Transverse colon (tissue), 4 donors: ENCODE results near the gene GSTO1. TPM values are rescaled to one million over a fixed set of nuclear protein-coding genes. Genes with fewer than 3 reads are reported as not detected.

ENCODE experiments used
- DNase-seq: peaks from one replicate; pipeline ENCODE4 v3.0.0-alpha.2; 2019
- H3K27ac ChIP-seq, 4 donors: fragments of 200-600 bp; sonication (generic); 2 replicates each; pipeline ENCODE4 v1.5.1; 2016 to 2018; ENCODE audit warnings: inconsistent platforms in 4 of 4
- H3K27me3 ChIP-seq: fragments of 200-600 bp; sonication (generic); 2 replicates; pipeline ENCODE4 v1.5.1; 2017; ENCODE audit warnings: inconsistent platforms
- H3K36me3 ChIP-seq, 4 donors: fragments of 200-600 bp; sonication (generic); 2 replicates each; pipeline ENCODE4 v1.5.1; 2017 to 2019; ENCODE audit warnings: inconsistent platforms in 4 of 4
- H3K4me1 ChIP-seq, 4 donors: fragments of 200-600 bp; sonication (generic); 2 replicates each; pipeline ENCODE4 v1.5.1; 2017 to 2020; ENCODE audit warnings: inconsistent platforms in 4 of 4
- H3K4me3 ChIP-seq, 4 donors: fragments of 200-600 bp; sonication (generic); 1 replicate in 1 of 4; 2 replicates in 3 of 4; pipeline versions ENCODE4 v1.5.1 to v1.6.1; 2017 to 2019; ENCODE audit warnings: inconsistent platforms in 4 of 4
- H3K9me3 ChIP-seq, 2 donors: fragments of 200-600 bp; sonication (generic); 2 replicates each; pipeline ENCODE4 v1.5.1; 2017 to 2019; ENCODE audit warnings: inconsistent platforms in 2 of 2
- EP300 ChIP-seq: sonication (generic); formaldehyde crosslinking; IDR thresholded peaks from one replicate; pipeline ENCODE4 v1.6.1; 2017; ENCODE audit warnings: antibody characterized with exemption, low read depth
- POLR2A ChIP-seq: fragments of 450-650 bp; IDR thresholded peaks from one replicate; pipeline ENCODE4 v1.6.1; 2016; ENCODE audit warnings: antibody characterized with exemption, mild to moderate bottlenecking, moderate library complexity
- POLR2AphosphoS5 ChIP-seq, 3 donors: sonication (generic); formaldehyde crosslinking; IDR thresholded peaks; one replicate each; pipeline ENCODE4 v1.6.1; 2016; ENCODE audit warnings: antibody characterized with exemption in 3 of 3
- WGBS, 2 donors: methylation state at CpG; one replicate each; pipeline ENCODE4 v1.1.5; 2018; ENCODE audit warnings: low coverage in 1 of 2; 5-methylcytosine and 5-hydroxymethylcytosine counted together
- in situ Hi-C, 4 donors: fragments of 200-750 bp; cut with MboI; loops; one replicate each; pipeline versions ENCODE4 v1.15.0 to v1.15.1; 2017; ENCODE audit warnings: low sequenced_read_pairs in 3 of 4, low pct_ligation_motif_present in 1 of 4, low pct_unique_long_range_greater_than_20kb in 1 of 4
- intact Hi-C: fragments of 100-400 bp; cut with DNase I; formaldehyde crosslinking; loops from one replicate; pipeline ENCODE4 v1.15.1; 2023; ENCODE audit warnings: low total_unique reads
- total RNA-seq, 4 donors: library from RNA; depleted of rRNA; stranded (reverse); fragments of >200 nt; gene quantifications; one replicate each; pipeline ENCODE4 v1.1.0, GENCODE V29; 2016
- TF ChIP-seq, protein P1 (sequence below), 5 experiments: fragments of 200-600 bp in 3 of 5; fragments of 450-650 bp in 2 of 5; sonication (generic) in 3 of 5; IDR thresholded peaks; 1 replicate in 2 of 5; 2 replicates in 3 of 5; pipeline ENCODE4 v1.5.1; 2016 to 2017; ENCODE audit warnings: antibody characterized with exemption in 5 of 5, inconsistent platforms in 3 of 5, mild to moderate bottlenecking in 2 of 5, moderate library complexity in 1 of 5

The GSTO1 gene
- total RNA-seq, 4 donors from 2014 or later = 21.3 to 66.2 (median 45.9) TPM

DNA sequence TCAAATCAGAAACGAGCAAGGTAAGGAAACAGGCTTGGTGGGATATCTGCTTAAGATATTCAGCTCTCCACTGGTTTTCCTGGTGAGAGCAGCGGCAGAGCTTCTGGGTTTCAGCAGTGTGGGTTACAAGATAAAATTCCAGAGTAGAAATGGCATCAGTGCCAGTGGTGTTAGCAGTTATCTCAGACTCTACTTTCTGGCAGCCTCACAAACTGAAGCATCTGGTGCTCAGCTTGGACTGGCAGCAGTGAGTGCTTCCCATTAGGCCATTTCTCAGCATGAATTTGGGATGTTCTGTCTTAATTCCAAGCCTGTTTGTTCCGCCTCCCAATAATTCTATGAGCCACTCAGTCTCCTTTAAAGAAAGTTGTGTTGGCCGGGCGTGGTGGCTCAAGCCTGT lies 7.4 kb downstream of the GSTO1 start:
- Histone ChIP-seq H3K27me3 (no peaks in the 10 kb centered on the region), H3K9me3 (no peaks in the 10 kb centered on the region), H3K4me1 (peaks cover 0 to 46% (median 8%) of the 10 kb centered on the region in 4 donors), H3K36me3 (peaks cover 0 to 52% (median 26%) of the 10 kb centered on the region in 4 donors), H3K27ac (peak overlapping the region in 1 of 4 donors; percentile 67), H3K4me3 (no peak overlapping the region)
- in situ Hi-C loops (no loop called here), intact Hi-C loops (no loop called here)
- WGBS, 2 donors = 80 to 87% methylated on average over 3 to 5 of the region's 5 CpGs
- TF ChIP-seq POLR2AphosphoS5 (IDR thresholded peaks at IDR 0.05) (no peak), POLR2A (no peak), EP300 (no peak)
- TF ChIP-seq, protein P1, sequence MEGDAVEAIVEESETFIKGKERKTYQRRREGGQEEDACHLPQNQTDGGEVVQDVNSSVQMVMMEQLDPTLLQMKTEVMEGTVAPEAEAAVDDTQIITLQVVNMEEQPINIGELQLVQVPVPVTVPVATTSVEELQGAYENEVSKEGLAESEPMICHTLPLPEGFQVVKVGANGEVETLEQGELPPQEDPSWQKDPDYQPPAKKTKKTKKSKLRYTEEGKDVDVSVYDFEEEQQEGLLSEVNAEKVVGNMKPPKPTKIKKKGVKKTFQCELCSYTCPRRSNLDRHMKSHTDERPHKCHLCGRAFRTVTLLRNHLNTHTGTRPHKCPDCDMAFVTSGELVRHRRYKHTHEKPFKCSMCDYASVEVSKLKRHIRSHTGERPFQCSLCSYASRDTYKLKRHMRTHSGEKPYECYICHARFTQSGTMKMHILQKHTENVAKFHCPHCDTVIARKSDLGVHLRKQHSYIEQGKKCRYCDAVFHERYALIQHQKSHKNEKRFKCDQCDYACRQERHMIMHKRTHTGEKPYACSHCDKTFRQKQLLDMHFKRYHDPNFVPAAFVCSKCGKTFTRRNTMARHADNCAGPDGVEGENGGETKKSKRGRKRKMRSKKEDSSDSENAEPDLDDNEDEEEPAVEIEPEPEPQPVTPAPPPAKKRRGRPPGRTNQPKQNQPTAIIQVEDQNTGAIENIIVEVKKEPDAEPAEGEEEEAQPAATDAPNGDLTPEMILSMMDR (IDR thresholded peaks at IDR 0.05) = no peak
- no peak for DNase-seq

DNA sequence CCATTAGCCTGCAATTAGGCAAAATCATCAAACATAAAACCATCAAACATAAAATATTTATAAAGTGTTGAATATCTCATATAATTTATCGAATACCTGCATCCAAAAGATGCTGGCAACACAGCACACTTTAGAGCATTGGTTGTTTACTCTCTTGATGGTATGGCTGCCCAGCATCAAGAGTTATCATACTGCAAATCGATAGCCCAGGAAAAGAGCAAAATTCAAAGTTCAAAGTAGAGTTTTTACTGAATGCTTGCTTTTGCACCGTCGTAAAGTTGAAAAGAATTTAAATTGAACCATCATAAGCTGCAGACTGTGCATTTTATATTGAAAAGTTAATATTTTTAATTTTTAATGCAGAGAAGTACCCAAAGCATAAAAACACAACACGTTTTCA lies 10.1 kb downstream of the GSTO1 start:
- TF ChIP-seq, protein P1 (IDR thresholded peaks at IDR 0.05) = no peak
- TF ChIP-seq EP300 = no peak
- no peak for TF ChIP-seq POLR2AphosphoS5 (IDR thresholded peaks at IDR 0.05)
- no peak for TF ChIP-seq POLR2A
- Histone ChIP-seq H3K36me3 (peaks cover 0 to 49% (median 16%) of the 10 kb centered on the region in 4 donors), H3K27me3 (no peaks in the 10 kb centered on the region), H3K4me3 (no peak overlapping the region), H3K27ac (no peak overlapping the region), H3K9me3 (no peaks in the 10 kb centered on the region), H3K4me1 (peaks cover 4 to 38% (median 21%) of the 10 kb centered on the region in 4 donors)
- WGBS, 2 donors = 73 to 79% methylated on average over 5 of the region's 5 CpGs
- no peak for DNase-seq
- in situ Hi-C loops (no loop called here), intact Hi-C loops (no loop called here)

DNA sequence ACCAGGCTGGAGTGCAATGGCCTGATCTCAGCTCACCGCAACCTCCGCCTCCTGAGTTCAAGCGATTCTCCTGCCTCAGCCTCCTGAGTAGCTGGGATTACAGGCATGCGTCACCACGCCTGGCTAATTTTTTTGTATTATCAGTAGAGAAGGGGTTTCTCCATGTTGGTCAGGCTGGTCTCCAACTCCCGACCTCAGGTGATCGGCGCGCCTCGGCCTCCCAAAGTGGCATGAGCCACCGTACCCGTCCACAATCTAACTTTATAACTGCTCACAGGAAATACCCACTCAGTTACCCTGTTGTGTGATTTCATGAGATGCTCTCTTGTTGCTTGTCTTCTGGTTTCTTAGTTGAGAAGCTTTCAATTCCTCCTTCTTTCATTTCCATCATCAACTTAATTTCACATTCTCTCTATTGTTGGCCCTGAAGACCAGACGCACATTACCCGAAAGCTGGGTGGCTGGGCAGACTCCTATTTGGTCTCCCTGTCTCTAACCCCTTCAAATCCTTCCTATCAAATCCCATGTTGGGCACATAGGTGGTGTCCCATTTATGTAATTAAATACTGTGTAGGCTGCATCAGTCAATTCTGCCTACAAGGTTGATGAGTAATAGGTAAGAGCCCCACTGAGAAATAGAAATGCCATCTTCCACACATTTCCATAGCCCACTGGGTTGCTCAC lies 13.2 kb downstream of the GSTO1 start:
- Histone ChIP-seq H3K27ac (peak overlapping the region; percentile 86 to 96 (median 90)), H3K36me3 (peaks cover 0 to 29% (median 6%) of the 10 kb centered on the region in 4 donors), H3K9me3 (no peaks in the 10 kb centered on the region), H3K4me1 (peaks cover 4 to 19% (median 16%) of the 10 kb centered on the region in 4 donors), H3K4me3 (peak overlapping the region in 3 of 4 donors; percentile 65 to 99 (median 82)), H3K27me3 (no peaks in the 10 kb centered on the region)
- in situ Hi-C loops = no loop called here
- DNase-seq = no peak
- TF ChIP-seq POLR2AphosphoS5 (IDR thresholded peaks at IDR 0.05) (no peak), EP300 (no peak), POLR2A (no peak)
- TF ChIP-seq, protein P1 (IDR thresholded peaks at IDR 0.05) = no peak
- WGBS, 2 donors = 51 to 78% methylated on average over 3 to 14 of the region's 14 CpGs
- intact Hi-C loops = no loop called here

DNA sequence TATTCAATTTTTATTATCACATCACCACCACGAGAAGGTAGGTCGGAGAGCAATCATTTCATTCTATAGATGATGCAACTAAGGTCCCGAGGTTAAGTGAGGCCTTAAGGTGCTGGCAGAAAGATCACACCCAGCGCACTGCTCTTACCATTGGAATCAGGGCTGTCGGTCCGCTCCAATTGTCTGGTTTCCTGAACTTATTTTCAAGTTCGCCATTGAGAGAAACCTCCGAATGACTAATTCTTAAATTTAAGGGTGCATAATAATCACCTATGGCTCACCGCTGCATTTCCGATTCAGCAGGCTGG lies 13.7 kb downstream of the GSTO1 start:
- Histone ChIP-seq H3K27ac (peak overlapping the region; percentile 86 to 96 (median 90)), H3K4me3 (peak overlapping the region; percentile 65 to 99 (median 76)), H3K27me3 (no peaks in the 10 kb centered on the region), H3K36me3 (peaks cover 0 to 24% (median 4%) of the 10 kb centered on the region in 4 donors), H3K4me1 (peaks cover 4 to 19% (median 16%) of the 10 kb centered on the region in 4 donors), H3K9me3 (no peaks in the 10 kb centered on the region)
- no peak for DNase-seq
- in situ Hi-C loops (no loop called here), intact Hi-C loops (no loop called here)
- TF ChIP-seq EP300 = no peak
- no peak for TF ChIP-seq POLR2A
- TF ChIP-seq, protein P1 (IDR thresholded peaks at IDR 0.05) = no peak
- no peak for TF ChIP-seq POLR2AphosphoS5 (IDR thresholded peaks at IDR 0.05)
- WGBS, 2 donors = 12% methylated on average over 10 of the region's 10 CpGs; no CpG with 5 or more reads in 1 of the 2 donors
